ENCODE results near the gene NYNRIN.
"Not testable (repeated sequence)": the region's sequence is repeated elsewhere in the genome, so short reads cannot be mapped to it uniquely, and the experiment has no call there.

NYNRIN gene

GRCh38 chr14:24384169-24384568 lies 14.6 kb upstream of the NYNRIN start:
- H3K9me3 ChIP-seq (ENCODE audit: control insufficient read depth in 1 of 2, low read length in 2 of 2), result no peaks in the 10 kb centered on the region
- no peak overlapping the region for H3K4me3 ChIP-seq (ENCODE audit: low read depth in 1 of 2, low read length in 2 of 2)
- H3K36me3 ChIP-seq (ENCODE audit: control insufficient read depth in 1 of 2, insufficient read depth in 2 of 2, low read length in 2 of 2), result no peaks in the 10 kb centered on the region
- no peak overlapping the region for H3K27ac ChIP-seq (ENCODE audit: low read length)
- H3K27me3 ChIP-seq (ENCODE audit: low read depth, low read length), result no peaks in the 10 kb centered on the region
- H3K4me1 ChIP-seq (ENCODE audit: control insufficient read depth in 1 of 2, insufficient read depth in 2 of 2, low read length in 2 of 2), result no peaks in the 10 kb centered on the region

- no peaks in the 10 kb centered on the region for H3K9me3 ChIP-seq (ENCODE audit: control insufficient read depth in 1 of 2, low read length in 2 of 2)
- H3K27ac ChIP-seq (ENCODE audit: low read length), result no peak overlapping the region
- H3K27me3 ChIP-seq (ENCODE audit: low read depth, low read length), result no peaks in the 10 kb centered on the region
- H3K36me3 ChIP-seq (ENCODE audit: control insufficient read depth in 1 of 2, insufficient read depth in 2 of 2, low read length in 2 of 2), result no peaks in the 10 kb centered on the region
- no peak overlapping the region for H3K4me3 ChIP-seq (ENCODE audit: low read depth in 1 of 2, low read length in 2 of 2)
- no peaks in the 10 kb centered on the region for H3K4me1 ChIP-seq (ENCODE audit: control insufficient read depth in 1 of 2, insufficient read depth in 2 of 2, low read length in 2 of 2)
These were observed 13.3 kb upstream of the NYNRIN start for GRCh38 chr14:24385524-24385923.

- Histone ChIP-seq H3K27ac (ENCODE audit: low read length) (no peak overlapping the region), H3K4me1 (ENCODE audit: control insufficient read depth in 1 of 2, insufficient read depth in 2 of 2, low read length in 2 of 2) (no peaks in the 10 kb centered on the region), H3K4me3 (ENCODE audit: low read depth in 1 of 2, low read length in 2 of 2) (no peak overlapping the region), H3K9me3 (ENCODE audit: control insufficient read depth in 1 of 2, low read length in 2 of 2) (no peaks in the 10 kb centered on the region), H3K27me3 (ENCODE audit: low read depth, low read length) (no peaks in the 10 kb centered on the region), H3K36me3 (ENCODE audit: control insufficient read depth in 1 of 2, insufficient read depth in 2 of 2, low read length in 2 of 2) (no peaks in the 10 kb centered on the region)
These were observed 11.8 kb upstream of the NYNRIN start for GRCh38 chr14:24387009-24387345.

- H3K9me3 ChIP-seq (ENCODE audit: control insufficient read depth in 1 of 2, low read length in 2 of 2); H3K4me3 ChIP-seq (ENCODE audit: low read depth in 1 of 2, low read length in 2 of 2); H3K4me1 ChIP-seq (ENCODE audit: control insufficient read depth in 1 of 2, insufficient read depth in 2 of 2, low read length in 2 of 2); H3K27me3 ChIP-seq (ENCODE audit: low read depth, low read length); H3K36me3 ChIP-seq (ENCODE audit: control insufficient read depth in 1 of 2, insufficient read depth in 2 of 2, low read length in 2 of 2); H3K27ac ChIP-seq (ENCODE audit: low read length): not testable (repeated sequence)
These were observed 11.2 kb upstream of the NYNRIN start for GRCh38 chr14:24387579-24387978.

GRCh38 chr14:24388474-24389179 lies 10.2 kb upstream of the NYNRIN start:
- H3K27ac ChIP-seq (ENCODE audit: low read length), result no peak overlapping the region
- H3K36me3 ChIP-seq (ENCODE audit: control insufficient read depth in 1 of 2, insufficient read depth in 2 of 2, low read length in 2 of 2), result no peaks in the 10 kb centered on the region
- H3K27me3 ChIP-seq (ENCODE audit: low read depth, low read length), result no peaks in the 10 kb centered on the region
- no peaks in the 10 kb centered on the region for H3K4me1 ChIP-seq (ENCODE audit: control insufficient read depth in 1 of 2, insufficient read depth in 2 of 2, low read length in 2 of 2)
- H3K9me3 ChIP-seq (ENCODE audit: control insufficient read depth in 1 of 2, low read length in 2 of 2), result no peaks in the 10 kb centered on the region
- H3K4me3 ChIP-seq (ENCODE audit: low read depth in 1 of 2, low read length in 2 of 2), result no peak overlapping the region

- Histone ChIP-seq H3K27ac (ENCODE audit: low read length) (no peak overlapping the region), H3K36me3 (ENCODE audit: control insufficient read depth in 1 of 2, insufficient read depth in 2 of 2, low read length in 2 of 2) (no peaks in the 10 kb centered on the region), H3K4me3 (ENCODE audit: low read depth in 1 of 2, low read length in 2 of 2) (no peak overlapping the region), H3K27me3 (ENCODE audit: low read depth, low read length) (no peaks in the 10 kb centered on the region), H3K9me3 (ENCODE audit: control insufficient read depth in 1 of 2, low read length in 2 of 2) (no peaks in the 10 kb centered on the region), H3K4me1 (ENCODE audit: control insufficient read depth in 1 of 2, insufficient read depth in 2 of 2, low read length in 2 of 2) (no peaks in the 10 kb centered on the region)
These were observed 9.5 kb upstream of the NYNRIN start for GRCh38 chr14:24389226-24389848.

GRCh38 chr14:24390701-24391468 lies 7.9 kb upstream of the NYNRIN start:
- Histone ChIP-seq H3K4me3 (ENCODE audit: low read depth in 1 of 2, low read length in 2 of 2) (no peak overlapping the region), H3K9me3 (ENCODE audit: control insufficient read depth in 1 of 2, low read length in 2 of 2) (no peaks in the 10 kb centered on the region), H3K27me3 (ENCODE audit: low read depth, low read length) (no peaks in the 10 kb centered on the region), H3K36me3 (ENCODE audit: control insufficient read depth in 1 of 2, insufficient read depth in 2 of 2, low read length in 2 of 2) (no peaks in the 10 kb centered on the region), H3K27ac (ENCODE audit: low read length) (no peak overlapping the region), H3K4me1 (ENCODE audit: control insufficient read depth in 1 of 2, insufficient read depth in 2 of 2, low read length in 2 of 2) (no peaks in the 10 kb centered on the region)

- no peaks in the 10 kb centered on the region for H3K27me3 ChIP-seq (ENCODE audit: low read depth, low read length)
- no peak overlapping the region for H3K4me3 ChIP-seq (ENCODE audit: low read depth in 1 of 2, low read length in 2 of 2)
- no peaks in the 10 kb centered on the region for H3K9me3 ChIP-seq (ENCODE audit: control insufficient read depth in 1 of 2, low read length in 2 of 2)
- H3K27ac ChIP-seq (ENCODE audit: low read length), result no peak overlapping the region
- H3K36me3 ChIP-seq (ENCODE audit: control insufficient read depth in 1 of 2, insufficient read depth in 2 of 2, low read length in 2 of 2), result no peaks in the 10 kb centered on the region
- H3K4me1 ChIP-seq (ENCODE audit: control insufficient read depth in 1 of 2, insufficient read depth in 2 of 2, low read length in 2 of 2), result no peaks in the 10 kb centered on the region
These were observed 6.3 kb upstream of the NYNRIN start for GRCh38 chr14:24392325-24393091.

- Histone ChIP-seq H3K27me3 (ENCODE audit: low read depth, low read length) (no peaks in the 10 kb centered on the region), H3K9me3 (ENCODE audit: control insufficient read depth in 1 of 2, low read length in 2 of 2) (no peaks in the 10 kb centered on the region), H3K36me3 (ENCODE audit: control insufficient read depth in 1 of 2, insufficient read depth in 2 of 2, low read length in 2 of 2) (no peaks in the 10 kb centered on the region), H3K4me3 (ENCODE audit: low read depth in 1 of 2, low read length in 2 of 2) (no peak overlapping the region), H3K4me1 (ENCODE audit: control insufficient read depth in 1 of 2, insufficient read depth in 2 of 2, low read length in 2 of 2) (peaks cover 0 to 11% of the 10 kb centered on the region in 2 donors), H3K27ac (ENCODE audit: low read length) (no peak overlapping the region)
These were observed 4.5 kb upstream of the NYNRIN start for GRCh38 chr14:24394275-24394674.

GRCh38 chr14:24395609-24396582 lies 2.9 kb upstream of the NYNRIN start:
- peaks cover 0 to 24% of the 10 kb centered on the region in 2 donors for H3K4me1 ChIP-seq (ENCODE audit: control insufficient read depth in 1 of 2, insufficient read depth in 2 of 2, low read length in 2 of 2)
- no peaks in the 10 kb centered on the region for H3K36me3 ChIP-seq (ENCODE audit: control insufficient read depth in 1 of 2, insufficient read depth in 2 of 2, low read length in 2 of 2)
- no peaks in the 10 kb centered on the region for H3K9me3 ChIP-seq (ENCODE audit: control insufficient read depth in 1 of 2, low read length in 2 of 2)
- H3K27me3 ChIP-seq (ENCODE audit: low read depth, low read length), result no peaks in the 10 kb centered on the region
- H3K4me3 ChIP-seq (ENCODE audit: low read depth in 1 of 2, low read length in 2 of 2), result no peak overlapping the region
- no peak overlapping the region for H3K27ac ChIP-seq (ENCODE audit: low read length)
